Stimulated activated CD8-positive, alpha-beta memory T cell treated with anti-CD3 and anti-CD28 coated beads, Interleukin-7, amount 100 ng/mL, for 1 hour (primary cell): ENCODE measurements around the gene HOXD3.

Experiments
- DNase-seq, 2 donors: peaks; one replicate each; pipeline ENCODE4 v3.0.0-alpha.2; 2020; ENCODE audit warnings: low read depth in 2 of 2

The HOXD3 gene

DNA sequence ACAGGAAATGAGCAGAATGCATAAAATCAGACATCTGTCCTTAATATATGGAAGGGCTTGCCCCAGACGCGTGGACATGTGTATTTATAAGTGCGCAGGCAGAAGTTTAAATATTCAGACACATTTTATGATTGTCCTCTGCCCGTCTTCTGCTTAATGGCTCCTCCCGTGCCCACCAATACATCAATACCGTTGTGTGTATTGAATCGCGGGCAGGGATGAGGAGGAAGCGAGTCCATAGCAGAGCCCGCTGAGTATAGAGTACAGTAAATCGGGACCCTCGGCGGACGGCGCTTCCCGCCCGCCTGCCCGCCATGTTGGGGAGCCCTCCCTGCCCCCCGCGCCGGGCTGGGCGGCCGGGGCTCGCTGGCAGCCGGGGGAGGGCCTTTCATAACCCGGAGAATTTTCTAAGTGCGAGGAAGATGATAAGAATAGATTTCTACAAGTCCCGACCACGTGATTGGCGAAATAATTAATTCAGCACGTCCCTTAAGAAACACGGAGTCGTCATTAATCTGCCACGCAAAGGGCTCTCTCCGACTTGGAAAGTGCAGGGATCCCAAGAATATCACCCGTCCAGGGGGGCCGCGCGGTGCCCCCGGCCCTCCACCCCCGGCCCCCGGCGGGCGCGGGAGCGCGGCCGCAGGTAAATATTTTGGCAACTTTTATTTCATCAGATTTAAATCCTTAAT is at the start of gene HOXD3:
Gene HOXD3, plus strand, starts transcription at position 501 of the 692 bp plus-strand sequence. CDS start 11,808 bp downstream, outside the sequence.
- no peak for DNase-seq

DNA sequence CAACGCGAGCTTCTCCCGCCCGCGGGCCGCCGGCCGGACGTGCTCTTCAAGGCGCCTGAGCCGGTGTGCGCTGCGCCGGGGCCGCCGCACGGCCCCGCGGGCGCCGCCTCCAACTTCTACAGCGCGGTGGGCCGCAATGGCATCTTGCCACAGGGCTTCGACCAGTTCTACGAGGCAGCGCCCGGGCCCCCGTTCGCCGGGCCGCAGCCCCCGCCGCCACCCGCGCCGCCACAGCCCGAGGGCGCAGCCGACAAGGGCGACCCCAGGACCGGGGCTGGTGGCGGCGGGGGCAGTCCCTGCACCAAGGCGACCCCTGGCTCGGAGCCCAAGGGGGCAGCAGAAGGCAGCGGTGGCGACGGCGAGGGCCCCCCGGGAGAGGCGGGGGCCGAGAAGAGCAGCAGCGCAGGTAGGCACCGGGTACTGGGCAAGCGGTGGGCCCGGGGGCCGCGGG is 49.4 kb upstream of the HOXD3 start:
- DNase-seq = no peak

DNA sequence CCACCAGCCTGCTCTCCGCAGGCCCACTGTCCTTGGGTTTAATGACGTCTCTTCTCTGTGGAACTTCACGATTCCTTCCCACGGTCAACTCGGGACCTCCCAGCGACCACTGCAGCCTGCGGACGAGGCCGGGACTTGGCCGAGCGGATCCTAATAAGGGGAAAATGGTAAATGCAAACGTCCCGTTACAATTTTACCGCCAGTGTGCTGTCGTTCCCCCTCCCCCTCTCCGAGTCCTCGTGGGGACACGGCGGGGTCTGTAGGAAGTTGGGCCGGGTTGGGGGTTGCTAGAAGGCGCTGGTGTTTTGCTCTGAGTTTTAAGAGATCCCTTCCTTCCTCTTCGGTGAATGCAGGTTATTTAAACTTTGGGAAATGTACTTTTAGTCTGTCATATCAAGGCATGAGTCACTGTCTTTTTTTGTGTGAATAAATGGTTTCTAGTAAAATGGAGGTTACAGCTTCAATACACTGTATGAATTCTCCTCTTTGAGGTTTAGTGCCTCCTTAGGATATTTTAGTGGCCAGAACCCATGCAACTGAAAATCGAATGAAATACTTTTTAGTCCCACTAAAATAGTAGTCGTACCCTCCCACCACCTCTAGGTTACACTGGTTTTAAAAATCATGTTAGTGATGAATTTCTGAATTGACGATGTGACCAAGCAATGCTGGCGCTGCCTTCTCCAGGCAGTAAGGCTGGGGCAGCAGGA is 47.8 kb upstream of the HOXD3 start:
- DNase-seq = no peak

DNA sequence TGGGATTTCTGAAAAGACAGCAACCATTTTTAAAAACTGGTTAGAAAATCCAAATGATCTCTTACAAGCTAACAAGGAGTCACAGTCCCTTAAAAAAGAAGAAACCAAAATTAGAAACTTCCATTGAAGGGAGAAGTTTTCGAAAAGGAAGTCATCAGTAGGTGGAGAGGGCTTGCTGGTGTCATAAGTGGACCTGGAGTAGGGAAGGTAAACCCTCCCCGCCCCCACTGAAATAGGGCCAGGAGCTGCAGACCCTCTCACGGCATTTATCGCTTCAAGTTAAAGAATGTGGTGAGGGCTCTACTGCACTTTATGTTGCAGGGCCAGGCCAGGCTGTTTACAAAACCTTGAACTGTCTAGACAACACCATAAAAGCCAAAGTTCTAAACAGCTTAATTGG is 47.2 kb upstream of the HOXD3 start:
- no peak for DNase-seq

DNA sequence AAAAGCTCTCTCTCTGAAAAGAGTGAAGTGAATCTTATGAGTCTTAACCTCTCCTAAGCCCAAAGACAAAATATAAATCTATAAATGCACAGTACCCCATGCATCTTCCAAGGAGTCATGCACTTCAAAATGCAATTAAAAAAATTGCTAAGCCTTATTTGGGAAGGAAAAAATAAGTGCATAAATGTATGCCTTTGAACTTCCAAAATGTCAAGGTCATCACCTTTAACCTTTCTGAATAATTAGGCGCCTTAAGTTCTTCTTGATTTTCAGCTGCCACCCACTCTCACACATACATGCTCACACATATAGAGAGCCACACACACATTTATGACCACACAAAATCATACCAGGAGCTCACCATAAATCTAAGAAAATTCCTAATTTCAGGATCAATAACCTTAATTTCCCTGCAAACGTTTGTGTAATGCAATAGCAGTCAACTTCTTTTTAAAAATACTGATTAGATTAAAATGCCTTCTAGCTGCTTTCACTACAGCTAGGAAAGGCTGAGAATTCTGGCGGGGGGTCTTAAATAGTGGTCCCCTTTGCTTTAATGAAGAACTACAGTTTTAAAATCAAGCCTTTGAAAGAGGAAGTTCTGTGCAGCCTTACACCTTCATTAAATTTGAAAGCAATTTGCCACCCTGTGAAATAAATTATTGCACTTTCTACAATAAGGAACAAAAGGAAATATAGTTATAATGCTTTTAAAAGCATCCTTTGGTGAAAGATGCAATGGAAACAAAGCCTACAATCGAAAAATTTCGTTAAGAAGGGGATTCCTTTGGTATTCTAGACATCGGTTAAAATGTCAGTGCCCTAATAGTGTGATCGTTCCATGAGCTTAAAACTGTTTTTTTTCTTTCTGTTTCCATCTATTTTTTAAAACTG is 46.4 kb upstream of the HOXD3 start:
- no peak for DNase-seq

DNA sequence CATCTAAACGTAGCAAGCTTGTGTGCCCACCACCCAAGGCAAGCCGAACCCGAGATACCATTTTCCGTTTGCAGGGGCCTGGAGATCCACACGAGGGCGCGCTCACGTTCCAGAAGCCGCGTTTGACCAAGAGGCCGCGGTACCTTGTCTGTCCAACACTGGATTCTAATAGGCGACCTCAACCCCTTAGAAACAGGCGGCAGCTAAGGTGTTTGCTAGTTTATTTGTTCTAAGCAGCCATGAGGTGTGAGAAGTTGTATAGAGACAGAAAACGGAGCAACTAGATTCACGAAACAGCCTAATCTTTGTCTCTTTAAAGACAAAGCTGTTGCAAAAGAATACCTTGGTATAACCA is 45.8 kb upstream of the HOXD3 start:
- no peak for DNase-seq

DNA sequence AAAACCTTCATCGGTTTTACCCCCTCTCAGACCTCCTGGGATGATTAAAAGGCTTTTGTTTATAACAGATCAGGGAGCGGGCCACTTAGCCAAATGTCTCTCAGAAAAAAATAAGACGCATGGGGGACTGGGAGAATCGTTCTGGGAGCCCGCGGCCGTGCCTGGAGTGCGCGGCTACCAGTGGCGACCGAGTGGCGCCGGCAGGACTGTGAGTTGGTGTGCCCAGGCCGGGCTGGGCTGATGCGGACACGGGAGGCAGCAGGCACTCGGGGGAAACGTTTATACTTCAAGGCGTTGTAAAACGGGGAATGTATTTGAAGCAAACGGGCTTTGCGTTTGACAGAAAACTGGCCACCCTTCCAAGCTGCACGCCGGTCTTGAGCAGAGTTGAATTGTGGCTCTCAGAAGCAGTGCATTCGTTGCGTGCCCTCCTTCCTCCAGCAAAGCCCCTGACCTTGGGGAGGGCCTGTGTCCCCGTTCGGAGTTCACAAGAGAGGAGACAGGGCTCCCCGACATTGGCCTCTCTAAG is 45.2 kb upstream of the HOXD3 start:
- DNase-seq = no peak

DNA sequence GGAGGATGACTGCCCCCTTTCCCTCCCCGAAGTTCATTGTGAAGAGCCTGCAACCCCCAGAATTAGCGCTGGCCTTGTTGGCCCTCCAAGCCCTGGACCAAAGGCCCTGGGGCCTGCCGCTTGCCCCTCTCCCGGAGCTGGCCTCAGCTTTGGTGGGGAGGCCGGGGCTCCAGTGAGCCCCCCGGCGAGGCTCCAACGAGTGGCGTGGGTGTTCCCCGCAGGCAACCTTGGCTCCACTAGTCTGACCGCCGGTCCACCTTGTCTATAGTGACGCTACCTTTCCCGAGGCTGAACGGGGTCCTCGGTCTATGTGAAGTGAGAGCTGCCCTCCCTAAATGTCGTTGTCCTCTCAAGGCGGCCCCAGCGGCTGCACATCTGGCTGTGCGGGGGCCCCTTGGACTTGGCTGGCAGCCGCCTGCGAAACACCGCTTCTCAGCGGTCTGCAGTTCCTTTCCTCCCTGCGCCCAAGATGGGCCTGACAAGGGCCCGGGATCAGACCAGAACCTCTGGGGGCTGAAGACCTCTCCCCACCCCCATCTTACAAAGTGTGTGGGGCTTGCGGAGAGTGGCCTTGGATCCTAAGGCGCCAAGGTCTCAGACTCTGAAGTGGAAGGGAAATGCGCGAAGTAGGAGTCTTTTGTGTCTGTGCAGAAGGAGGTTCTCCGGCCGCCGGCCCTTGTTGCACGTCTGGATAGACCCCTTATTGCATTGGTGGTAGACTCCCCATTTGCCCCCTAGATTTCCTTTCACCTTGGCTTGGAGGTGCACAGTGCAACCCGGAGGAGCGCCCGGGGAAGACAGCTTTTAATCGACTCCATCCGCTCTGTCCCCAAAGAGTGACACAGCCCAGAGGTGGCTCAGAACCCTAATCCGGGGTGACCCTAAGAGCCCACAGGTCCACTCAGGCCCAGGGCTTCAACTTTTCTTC is 44.5 kb upstream of the HOXD3 start:
- no peak for DNase-seq

DNA sequence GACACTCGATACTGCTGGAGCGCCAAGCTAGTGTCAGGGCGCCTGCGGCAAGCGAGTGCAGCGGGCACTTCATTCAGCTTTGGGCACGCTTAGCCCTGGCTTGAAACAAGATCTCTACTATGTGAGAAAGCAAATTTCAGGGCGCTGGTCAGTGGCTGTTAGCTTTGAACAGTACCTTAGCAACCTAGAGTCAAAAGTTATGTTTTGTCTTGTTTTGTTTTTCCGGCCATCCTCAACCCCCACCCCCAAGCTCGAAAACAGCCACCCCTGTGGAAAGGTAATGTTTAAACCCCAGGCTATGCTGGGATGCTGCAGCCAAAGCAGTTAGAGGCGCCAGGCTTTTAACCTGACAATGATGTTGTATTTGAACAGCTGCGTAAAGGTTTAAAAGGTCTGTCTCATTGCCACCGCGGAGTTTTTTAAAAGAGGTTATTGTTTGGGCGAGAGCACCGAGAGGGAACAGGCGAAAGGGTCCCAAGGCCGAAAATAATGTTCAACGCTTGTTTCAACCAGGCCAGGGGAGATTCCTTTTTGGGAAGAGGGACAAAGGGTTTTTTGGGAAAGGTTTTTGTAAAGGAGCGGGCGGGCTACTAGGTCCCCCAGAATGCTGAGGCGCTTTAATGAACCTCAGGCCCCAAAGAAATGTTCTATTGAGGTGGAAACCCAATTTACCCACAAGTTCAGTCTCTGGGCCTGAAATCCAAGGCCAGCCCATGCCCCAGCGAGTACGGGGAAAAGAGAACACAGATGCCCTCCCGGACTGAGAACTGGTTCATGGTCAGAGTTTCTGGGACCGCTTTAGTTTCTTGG is 42.8 kb upstream of the HOXD3 start:
- no peak for DNase-seq

DNA sequence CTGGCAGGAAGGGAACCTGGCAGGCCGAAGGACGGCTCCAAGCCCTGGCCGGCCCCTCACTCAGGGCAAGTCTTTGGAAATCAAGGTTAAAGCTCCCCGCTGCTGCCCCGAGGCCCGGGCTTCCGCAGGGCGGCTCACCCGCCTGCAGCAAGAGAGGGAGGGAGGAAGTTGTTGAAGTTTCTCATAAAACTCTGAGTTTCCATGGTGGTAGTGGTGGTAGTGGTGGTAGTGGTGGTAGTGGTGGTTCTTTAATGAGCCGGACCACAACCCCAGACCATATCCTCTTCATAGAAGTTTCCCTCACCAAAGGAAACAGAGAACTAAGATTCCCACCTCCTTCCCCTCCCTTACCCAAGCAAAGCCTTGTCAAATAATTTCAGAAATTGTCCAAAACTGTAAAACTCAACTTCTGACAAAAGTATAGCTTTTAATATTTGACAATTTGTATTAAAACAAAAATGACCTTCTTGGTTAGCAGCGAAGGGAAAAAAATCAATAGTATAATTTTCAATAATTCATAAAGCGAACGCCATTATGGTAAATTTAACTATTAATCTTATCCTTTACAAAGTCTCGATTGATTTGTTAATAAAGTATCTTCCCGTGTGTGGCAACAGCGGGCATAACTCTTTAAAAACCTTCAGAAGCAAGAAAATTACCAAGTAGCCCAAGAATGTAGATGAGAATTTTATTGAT is 42.0 kb upstream of the HOXD3 start:
- DNase-seq = no peak

DNA sequence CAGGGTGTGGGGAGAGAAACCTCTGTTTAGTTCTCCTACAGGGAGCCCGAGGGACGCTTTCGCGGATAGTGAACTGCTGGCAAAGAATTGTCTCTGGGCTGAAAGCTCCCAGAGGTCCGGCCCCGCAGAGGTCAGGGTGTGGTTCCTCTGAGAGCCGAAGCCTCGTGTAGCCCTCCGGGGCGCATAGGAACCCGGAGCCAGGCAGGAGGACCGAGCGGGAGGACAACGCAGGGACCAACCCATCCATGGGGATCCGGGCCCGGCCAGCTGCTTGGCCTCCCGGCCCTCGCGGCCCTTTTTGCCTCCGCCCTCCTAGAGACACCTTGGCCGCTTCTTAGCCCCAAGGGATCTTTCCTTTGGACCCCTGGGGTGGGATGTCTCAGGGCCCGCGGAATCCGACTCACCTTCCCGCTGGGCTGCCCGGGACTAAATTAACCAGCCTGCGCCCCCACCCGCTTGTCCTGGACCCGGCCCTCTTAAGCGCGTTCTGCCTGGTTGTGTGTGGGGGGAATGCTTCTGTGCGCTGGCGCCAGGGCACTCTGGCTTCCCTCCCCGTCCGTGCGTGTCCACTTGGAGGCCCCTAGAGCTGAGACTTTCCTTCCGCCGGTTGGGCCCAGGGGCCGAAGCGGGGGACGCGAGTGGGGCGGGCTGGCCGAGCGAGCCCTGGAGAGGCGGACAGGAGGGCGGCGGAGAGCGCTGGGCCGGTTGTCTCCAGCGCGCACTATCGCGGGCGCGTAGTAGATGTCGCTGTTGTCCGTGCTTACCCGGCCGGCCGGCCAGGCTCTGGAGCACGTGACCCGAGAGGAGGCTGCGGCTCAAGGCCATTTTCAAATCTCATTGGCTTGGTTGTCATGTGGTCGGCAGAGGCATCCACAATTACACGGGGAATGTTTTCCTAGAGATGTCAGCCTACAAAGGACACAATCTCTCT is 41.0 kb upstream of the HOXD3 start, which contains the start of gene HOXD10:
Gene HOXD10, plus strand, starts transcription at position 896 of the 931 bp plus-strand sequence. CDS start 56 bp downstream, outside the sequence.
- DNase-seq = no peak

DNA sequence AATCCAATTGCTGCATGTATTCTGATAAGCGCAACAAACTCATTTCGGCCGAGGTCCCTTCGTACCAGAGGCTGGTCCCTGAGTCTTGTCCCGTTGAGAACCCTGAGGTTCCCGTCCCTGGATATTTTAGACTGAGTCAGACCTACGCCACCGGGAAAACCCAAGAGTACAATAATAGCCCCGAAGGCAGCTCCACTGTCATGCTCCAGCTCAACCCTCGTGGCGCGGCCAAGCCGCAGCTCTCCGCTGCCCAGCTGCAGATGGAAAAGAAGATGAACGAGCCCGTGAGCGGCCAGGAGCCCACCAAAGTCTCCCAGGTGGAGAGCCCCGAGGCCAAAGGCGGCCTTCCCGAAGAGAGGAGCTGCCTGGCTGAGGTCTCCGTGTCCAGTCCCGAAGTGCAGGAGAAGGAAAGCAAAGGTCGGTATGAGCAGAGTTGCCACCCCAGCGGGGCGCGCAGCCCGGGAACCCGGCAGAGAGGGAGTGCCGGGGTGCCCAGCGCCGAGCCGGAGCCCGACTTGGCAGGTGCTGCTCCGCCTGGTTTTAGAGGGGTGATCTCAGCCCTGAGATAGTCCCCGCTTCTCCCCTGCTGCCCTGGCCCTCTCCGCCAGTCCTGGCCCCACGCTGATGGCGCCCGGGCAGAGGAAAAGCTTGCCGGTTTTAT is 39.8 kb upstream of the HOXD3 start:
- no peak for DNase-seq

DNA sequence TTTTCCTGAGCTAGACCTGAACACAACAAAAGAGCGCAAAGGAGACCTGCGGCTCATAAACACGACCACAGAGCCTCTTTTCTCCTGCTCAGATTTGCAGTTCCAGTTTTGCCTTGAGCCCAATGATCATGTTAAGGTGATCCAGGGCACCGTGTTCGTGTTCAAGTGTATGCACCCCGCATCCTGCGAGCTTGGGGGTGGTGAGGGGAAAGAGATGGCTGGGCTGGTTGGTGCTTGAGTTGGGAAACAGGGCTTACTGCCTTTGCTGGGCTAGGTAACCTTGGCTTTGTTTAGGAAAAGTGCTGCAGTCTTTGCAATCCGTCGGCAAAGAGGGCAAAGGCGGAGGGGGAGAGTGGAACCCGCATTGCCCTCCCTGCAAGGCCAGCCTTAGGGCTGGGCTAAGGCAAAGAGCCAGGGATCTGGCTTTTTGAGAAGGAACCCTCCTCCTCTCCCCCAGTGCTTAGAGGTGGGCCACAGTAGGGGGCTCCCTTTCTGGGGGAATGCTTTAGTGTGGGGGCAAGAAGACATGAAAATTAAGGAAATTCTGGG is 39.2 kb upstream of the HOXD3 start:
- DNase-seq = no peak

DNA sequence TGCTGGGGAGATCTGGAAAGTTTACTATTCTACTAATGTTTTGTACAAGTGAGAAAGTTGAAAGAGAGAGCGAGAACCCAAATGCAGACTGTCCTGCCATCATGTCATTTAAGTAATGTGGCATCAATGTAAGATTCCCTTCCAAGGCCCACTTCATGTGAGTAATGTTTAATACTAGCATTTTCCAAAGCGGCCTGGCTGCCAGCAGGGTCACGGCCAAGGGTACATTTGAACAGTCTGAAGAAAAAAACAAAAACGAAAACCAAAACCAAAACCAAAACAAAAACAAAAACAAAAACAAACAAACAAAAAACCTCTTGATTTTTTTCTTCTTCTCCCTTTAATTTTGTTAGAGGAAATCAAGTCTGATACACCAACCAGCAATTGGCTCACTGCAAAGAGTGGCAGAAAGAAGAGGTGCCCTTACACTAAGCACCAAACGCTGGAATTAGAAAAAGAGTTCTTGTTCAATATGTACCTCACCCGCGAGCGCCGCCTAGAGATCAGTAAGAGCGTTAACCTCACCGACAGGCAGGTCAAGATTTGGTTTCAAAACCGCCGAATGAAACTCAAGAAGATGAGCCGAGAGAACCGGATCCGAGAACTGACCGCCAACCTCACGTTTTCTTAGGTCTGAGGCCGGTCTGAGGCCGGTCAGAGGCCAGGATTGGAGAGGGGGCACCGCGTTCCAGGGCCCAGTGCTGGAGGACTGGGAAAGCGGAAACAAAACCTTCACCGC is 38.3 kb upstream of the HOXD3 start:
- DNase-seq = no peak

DNA sequence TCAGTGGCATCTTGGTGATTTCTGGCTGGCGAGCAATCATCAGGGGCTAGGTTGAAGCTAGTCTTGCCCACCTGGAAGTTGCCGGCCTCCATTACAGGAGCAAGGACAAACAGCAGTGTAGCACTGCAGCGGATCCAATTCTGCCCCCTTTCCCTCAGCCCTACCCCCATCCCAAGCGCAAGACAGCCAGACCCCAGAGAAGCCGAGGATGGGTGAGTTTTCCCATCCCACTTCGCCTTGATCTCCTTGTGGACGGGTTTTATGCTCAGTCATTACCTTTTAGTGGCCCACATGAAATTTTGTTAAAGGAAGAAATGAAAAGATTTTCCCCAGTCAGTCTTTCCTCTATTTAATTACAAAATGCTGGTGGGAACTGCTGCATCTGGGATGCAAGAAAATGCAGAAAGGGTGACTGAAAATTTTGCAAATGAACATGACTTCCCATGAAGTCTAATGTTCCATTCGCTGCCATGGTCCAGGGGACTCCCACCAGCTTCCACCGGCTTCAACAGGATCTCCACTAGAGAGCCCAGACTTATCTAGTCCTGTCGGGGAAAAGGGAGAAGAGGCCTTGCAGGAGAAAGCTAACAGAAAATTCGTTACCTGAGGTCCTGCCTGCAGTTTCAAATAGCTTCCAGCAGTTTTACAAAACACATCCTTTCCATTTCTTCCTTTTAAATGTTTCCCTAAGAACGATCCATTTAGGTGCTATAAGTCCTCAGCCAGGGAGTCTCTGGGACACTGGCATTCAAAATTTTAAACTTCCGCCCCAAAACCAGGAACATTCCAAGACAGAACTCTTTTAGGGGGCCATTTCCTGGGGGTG is 36.5 kb upstream of the HOXD3 start:
- DNase-seq = no peak
